ENCODE results near the gene SHFL. TPM values are rescaled to one million over a fixed set of nuclear protein-coding genes. Genes with fewer than 3 reads are reported as not detected.

The SHFL gene
- total RNA-seq, 1 experiment from 2014 or later = 17.4 TPM

GRCh38 chr19:10087296-10088061 is 1.4 kb downstream of the SHFL start:
- no peaks in the 10 kb centered on the region for H3K9me3 ChIP-seq (ENCODE audit: control insufficient read depth, insufficient read depth, low read depth, low read length)
- TF ChIP-seq TCF7L2 (IDR thresholded peaks at IDR 0.05; ENCODE audit: low read depth, low read length) (no peak), CTCF (IDR thresholded peaks at IDR 0.05) (no peak), SIN3A (IDR thresholded peaks at IDR 0.05; ENCODE audit: borderline replicate concordance, insufficient read depth, low read depth, low read length) (no peak), POLR2AphosphoS5 (IDR thresholded peaks at IDR 0.05; ENCODE audit: low read depth, low read length) (no peak)
- TF ChIP-seq, protein P1, sequence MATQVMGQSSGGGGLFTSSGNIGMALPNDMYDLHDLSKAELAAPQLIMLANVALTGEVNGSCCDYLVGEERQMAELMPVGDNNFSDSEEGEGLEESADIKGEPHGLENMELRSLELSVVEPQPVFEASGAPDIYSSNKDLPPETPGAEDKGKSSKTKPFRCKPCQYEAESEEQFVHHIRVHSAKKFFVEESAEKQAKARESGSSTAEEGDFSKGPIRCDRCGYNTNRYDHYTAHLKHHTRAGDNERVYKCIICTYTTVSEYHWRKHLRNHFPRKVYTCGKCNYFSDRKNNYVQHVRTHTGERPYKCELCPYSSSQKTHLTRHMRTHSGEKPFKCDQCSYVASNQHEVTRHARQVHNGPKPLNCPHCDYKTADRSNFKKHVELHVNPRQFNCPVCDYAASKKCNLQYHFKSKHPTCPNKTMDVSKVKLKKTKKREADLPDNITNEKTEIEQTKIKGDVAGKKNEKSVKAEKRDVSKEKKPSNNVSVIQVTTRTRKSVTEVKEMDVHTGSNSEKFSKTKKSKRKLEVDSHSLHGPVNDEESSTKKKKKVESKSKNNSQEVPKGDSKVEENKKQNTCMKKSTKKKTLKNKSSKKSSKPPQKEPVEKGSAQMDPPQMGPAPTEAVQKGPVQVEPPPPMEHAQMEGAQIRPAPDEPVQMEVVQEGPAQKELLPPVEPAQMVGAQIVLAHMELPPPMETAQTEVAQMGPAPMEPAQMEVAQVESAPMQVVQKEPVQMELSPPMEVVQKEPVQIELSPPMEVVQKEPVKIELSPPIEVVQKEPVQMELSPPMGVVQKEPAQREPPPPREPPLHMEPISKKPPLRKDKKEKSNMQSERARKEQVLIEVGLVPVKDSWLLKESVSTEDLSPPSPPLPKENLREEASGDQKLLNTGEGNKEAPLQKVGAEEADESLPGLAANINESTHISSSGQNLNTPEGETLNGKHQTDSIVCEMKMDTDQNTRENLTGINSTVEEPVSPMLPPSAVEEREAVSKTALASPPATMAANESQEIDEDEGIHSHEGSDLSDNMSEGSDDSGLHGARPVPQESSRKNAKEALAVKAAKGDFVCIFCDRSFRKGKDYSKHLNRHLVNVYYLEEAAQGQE (IDR thresholded peaks at IDR 0.05; ENCODE audit: insufficient read depth in 1 of 2, low read depth in 2 of 2, low read length in 1 of 2) = no peak
- in situ Hi-C loops (cut with HindIII; ENCODE audit: low pct_unique_long_range_greater_than_20kb, low sequenced_read_pairs) = no loop called here
- ATAC-seq (no peak), DNase-seq (ENCODE audit: low read depth, low spot score) (no peak)
- CTCF ChIA-PET = no interaction called here
- TSS peak; percentile 77 for BruUV-seq (replicated peaks)
- H3K4me1 ChIP-seq (ENCODE audit: control insufficient read depth, insufficient read depth, low read length) = no peaks in the 10 kb centered on the region
- H3K27ac ChIP-seq (ENCODE audit: low read length) = no peak overlapping the region
- intact Hi-C loops (cut with micrococcal nuclease; ENCODE audit: unreplicated experiment) = no loop called here
- H3K27me3 ChIP-seq (ENCODE audit: control insufficient read depth, insufficient read depth, low read length) = no peaks in the 10 kb centered on the region
- H3K4me3 ChIP-seq (ENCODE audit: low read depth in 2 of 2, low read length in 2 of 2) = peak overlapping the region; percentile 78 to 80
- POLR2A ChIA-PET = no interaction called here
- no peaks in the 10 kb centered on the region; the same call in 1 of the 2 replicates for H3K36me3 ChIP-seq (ENCODE audit: control insufficient read depth, insufficient read depth, low read length)

- H3K36me3 ChIP-seq (ENCODE audit: control insufficient read depth, insufficient read depth, low read length) = no peaks in the 10 kb centered on the region; the same call in 1 of the 2 replicates
- TF ChIP-seq CTCF (IDR thresholded peaks at IDR 0.05) (no peak), TCF7L2 (IDR thresholded peaks at IDR 0.05; ENCODE audit: low read depth, low read length) (no peak), POLR2AphosphoS5 (IDR thresholded peaks at IDR 0.05; ENCODE audit: low read depth, low read length) (no peak), SIN3A (IDR thresholded peaks at IDR 0.05; ENCODE audit: borderline replicate concordance, insufficient read depth, low read depth, low read length) (no peak)
- TF ChIP-seq, protein P1 (IDR thresholded peaks at IDR 0.05; ENCODE audit: insufficient read depth in 1 of 2, low read depth in 2 of 2, low read length in 1 of 2) = no peak
- H3K4me3 ChIP-seq (ENCODE audit: low read depth in 2 of 2, low read length in 2 of 2) = no peak overlapping the region
- POLR2A ChIA-PET = no interaction called here
- intact Hi-C loops (cut with micrococcal nuclease; ENCODE audit: unreplicated experiment) (no loop called here), in situ Hi-C loops (cut with HindIII; ENCODE audit: low pct_unique_long_range_greater_than_20kb, low sequenced_read_pairs) (no loop called here)
- no peak for DNase-seq (ENCODE audit: low read depth, low spot score)
- no peak overlapping the region for H3K27ac ChIP-seq (ENCODE audit: low read length)
- H3K27me3 ChIP-seq (ENCODE audit: control insufficient read depth, insufficient read depth, low read length) = no peaks in the 10 kb centered on the region
- no peak for ATAC-seq
- H3K4me1 ChIP-seq (ENCODE audit: control insufficient read depth, insufficient read depth, low read length) = no peaks in the 10 kb centered on the region
- H3K9me3 ChIP-seq (ENCODE audit: control insufficient read depth, insufficient read depth, low read depth, low read length) = no peaks in the 10 kb centered on the region
- BruUV-seq (replicated peaks) = no TSS peak
- CTCF ChIA-PET = interaction anchor here (0.6 kb wide), 1 partner anchor 128 kb away, joined by 6 read pairs; no protein-coding TSS in a partner anchor
Measured at GRCh38 chr19:10088949-10089554, 2.9 kb downstream of the SHFL start.
